ENCODE data around the gene MFAP2.
"Not testable (repeated sequence)": the region's sequence is repeated elsewhere in the genome, so short reads cannot be mapped to it uniquely, and the experiment has no call there.

The MFAP2 gene

DNA sequence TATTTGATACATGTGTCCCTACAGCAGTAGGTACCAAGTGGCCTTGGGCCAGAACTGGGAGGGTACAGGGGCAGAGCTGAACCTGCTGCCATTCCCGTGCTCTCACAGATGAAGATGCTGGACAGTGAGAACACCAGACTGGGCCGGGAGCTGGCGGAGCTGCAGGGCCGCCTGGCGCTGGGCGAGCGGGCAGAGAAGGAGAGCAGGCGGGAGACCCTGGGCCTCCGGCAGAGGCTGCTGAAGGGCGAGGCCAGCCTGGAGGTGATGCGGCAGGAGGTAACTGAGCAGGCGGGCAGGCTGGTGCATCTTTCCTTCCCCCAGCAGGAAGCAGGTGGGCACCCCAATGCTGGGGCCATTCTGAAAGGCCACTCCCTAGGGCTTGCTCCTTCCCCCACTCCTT lies 21.9 kb downstream of the MFAP2 start:
- no peak for DNase-seq

DNA sequence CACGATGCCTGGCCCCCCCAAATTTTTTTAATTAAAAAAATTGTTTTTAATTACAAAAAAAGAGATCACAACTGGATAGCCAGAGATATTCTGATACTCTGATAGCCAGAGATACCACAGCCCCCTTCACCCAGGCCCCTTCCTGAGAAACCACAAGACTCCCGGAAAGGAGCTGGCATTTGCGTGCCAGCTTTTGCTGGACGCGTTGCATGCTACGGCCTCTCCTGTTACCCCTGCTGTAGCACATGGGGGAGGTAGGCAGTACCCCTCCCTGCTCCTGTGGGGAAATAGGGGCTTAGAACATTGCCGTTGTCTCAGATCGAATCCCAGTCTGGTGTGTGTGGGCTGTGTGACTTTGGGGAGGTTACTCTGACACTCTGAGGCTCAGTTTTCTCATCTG lies 22.7 kb downstream of the MFAP2 start:
- no peak for DNase-seq

DNA sequence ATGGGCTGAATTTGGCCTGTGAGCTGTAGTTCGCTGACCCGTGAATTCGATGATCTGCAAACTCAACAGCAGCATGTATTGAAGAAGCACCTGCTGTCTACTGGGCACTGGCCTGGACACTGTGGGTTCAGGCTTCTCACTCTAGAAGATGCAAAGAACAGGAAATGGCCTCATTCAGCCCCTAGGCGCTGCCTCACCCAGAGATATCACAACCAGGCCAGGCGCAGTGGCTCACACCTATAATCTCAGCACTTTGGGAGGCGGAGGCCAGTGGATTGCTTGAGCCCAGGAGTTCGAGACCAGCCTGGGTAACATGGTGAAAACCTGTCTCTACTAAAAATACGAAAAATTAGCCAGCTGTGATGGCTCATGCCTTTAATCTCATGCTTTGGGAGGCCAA lies 23.6 kb downstream of the MFAP2 start:
- DNase-seq: no peak

DNA sequence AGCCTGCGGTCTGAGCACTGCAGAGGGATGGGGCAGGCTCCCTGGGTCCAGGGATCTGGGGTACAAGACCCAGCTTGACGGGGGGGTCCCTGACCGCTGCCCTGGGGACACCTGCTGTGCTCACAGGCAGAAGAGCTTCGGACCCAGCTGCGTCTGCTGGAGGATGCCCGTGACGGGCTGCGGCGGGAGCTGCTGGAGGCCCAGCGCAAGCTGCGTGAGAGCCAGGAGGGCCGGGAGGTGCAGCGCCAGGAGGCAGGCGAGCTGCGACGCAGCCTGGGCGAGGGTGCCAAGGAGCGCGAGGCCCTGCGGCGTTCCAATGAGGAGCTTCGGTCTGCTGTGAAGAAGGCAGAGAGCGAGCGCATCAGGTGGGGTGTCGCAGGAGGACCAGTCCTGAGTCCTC lies 25.2 kb downstream of the MFAP2 start:
- DNase-seq: no peak

DNA sequence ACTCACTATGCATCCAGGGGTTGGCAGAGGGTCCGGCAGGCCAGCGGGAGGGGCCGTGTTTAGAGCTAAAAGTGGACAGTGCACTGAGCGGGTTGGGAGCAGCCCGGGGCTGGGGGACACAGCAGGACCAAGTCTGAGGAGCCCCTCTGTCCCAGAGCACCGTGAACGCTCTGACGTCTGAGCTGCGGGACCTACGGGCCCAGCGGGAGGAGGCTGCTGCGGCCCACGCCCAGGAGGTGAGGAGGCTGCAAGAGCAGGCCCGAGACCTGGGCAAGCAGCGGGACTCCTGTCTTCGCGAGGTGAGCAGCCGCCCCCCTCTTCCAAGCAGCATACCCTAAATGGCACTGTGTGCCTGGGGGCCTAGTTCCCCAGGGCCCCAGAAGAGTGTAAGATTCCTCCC lies 25.8 kb downstream of the MFAP2 start:
- no peak for DNase-seq

DNA sequence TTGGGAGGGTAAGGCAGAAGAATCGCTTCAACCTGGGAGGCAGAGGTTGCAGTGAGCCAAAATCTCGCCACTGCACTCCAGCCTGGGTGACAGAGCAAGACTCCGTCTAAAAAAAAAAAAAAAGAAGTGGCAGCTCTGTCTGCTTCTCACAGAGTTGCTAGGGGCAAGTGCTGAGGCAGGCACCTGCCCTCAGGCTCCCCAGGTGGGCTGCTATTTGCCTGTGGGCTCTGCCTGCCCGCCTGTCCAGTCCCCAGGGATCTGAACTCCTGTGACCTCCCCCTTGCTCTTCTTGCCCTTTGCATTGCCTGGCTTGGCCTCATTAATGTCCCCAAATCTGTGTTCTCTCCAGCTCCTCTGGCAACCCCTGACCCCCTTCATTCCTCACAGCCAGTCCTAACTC lies 28.0 kb downstream of the MFAP2 start:
- DNase-seq: not testable (repeated sequence)

DNA sequence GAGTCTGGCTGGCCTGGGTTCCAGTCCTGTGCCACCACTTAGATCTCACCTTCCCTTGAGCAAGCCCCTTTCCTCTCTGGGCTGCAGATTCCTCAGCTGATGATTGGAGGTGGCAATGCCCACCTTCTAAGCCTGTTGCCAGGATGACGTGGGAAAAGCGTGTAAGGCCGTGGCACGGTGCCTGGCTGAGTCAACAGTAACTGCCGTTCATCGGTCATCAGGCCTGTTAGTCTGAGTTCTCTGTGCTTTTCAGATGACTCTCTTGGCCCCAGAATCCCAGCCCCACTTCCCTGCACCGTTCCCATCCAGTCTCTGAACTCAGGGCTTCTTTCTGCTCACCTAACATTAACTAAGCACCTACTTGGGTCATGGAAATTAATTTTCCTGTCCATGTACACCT lies 31.4 kb downstream of the MFAP2 start:
- not testable (repeated sequence) for DNase-seq

DNA sequence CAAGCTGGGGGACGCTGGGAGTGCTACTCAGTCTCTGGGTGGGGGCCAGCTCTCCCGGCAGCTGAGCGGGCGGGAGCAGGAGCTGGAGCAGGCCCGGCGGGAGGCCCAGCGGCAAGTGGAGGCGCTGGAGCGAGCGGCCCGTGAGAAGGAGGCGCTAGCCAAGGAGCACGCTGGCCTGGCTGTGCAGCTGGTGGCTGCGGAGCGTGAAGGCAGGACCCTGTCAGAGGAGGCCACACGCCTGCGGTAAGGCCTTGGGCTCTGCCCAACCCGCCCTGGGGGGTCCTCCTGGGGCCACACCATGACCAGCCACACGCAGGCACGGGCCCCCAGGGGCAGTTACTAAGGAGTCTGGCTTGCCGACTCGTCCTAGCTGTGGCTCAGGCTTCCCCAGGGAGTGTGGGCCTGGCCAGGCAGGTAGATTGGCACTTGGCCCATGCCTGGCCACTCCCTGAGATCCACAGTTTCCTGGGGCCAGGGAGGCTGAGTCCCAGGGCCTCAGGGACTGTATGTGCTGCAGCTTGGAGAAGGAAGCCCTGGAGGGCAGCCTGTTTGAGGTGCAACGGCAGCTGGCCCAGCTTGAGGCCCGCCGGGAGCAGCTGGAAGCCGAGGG lies 32.0 kb downstream of the MFAP2 start:
- not testable (repeated sequence) for DNase-seq

DNA sequence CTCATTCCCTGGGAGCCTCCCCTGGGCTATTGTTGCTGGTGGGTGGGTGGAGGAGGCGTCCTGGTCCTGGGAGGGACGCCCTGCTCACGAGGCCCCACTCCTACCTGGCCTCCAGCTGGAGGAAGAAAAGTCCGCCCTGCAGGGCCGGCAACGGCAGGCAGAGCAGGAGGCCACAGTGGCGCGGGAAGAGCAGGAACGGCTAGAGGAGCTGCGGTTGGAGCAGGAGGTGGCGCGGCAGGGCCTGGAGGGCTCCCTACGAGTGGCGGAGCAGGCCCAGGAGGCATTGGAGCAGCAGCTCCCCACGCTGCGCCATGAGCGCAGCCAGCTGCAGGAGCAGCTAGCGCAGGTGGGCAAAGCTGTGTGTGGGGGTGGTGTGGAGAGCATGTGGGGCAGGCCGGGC lies 33.8 kb downstream of the MFAP2 start:
- DNase-seq: no peak

DNA sequence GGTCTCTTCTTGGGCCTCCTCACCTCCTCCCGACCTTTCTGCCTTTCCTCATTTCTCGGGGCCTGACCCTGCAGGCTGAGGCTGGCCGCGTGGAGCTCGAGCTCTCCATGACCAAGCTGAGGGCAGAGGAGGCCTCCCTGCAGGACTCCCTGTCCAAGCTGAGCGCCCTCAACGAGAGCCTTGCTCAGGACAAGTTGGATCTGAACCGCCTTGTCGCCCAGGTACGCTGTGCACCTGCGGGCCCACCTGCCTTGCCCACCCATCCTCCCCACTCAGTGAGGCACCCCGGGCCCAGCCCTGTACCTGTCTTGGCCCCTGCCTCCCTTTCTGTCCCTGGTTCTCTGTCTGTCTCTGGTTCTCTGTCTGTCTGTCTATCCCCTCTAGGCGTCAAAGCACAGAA lies 34.2 kb downstream of the MFAP2 start:
- DNase-seq: not testable (repeated sequence)

DNA sequence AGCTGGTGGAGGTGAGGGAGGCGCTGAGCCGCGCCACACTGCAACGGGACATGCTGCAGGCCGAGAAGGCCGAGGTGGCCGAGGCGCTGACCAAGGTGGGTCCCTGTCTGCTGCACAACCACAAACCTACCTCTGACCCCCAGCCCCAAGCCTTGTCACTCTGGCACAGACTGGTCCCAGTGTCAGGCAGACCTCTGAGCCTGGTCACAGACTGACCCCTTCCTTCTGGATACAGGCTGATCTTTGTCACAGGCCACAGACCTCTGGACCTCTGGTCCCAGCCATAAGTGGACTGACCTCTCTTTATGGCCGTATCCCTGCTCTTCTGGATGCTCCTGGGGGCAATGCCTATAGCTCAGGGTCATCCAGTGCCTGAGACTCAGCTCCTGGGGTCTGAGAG lies 34.9 kb downstream of the MFAP2 start:
- DNase-seq: not testable (repeated sequence)

DNA sequence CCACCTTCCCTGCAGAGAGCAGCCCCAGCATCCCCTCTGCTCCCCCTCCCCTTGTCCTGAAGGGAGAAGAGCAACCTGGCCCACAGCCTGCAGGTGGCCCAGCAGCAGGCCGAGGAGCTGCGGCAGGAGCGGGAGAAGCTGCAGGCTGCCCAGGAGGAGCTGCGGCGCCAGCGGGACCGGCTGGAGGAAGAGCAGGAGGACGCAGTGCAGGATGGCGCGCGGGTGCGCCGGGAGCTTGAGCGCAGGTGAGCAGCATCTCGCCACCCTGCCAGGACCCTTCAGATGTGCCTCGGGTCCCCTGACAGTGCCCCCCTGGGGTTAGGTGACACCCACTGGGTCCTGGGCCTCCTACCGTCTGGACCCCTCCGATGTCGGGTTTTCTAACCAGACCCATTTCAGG lies 36.4 kb downstream of the MFAP2 start:
- DNase-seq: no peak

DNA sequence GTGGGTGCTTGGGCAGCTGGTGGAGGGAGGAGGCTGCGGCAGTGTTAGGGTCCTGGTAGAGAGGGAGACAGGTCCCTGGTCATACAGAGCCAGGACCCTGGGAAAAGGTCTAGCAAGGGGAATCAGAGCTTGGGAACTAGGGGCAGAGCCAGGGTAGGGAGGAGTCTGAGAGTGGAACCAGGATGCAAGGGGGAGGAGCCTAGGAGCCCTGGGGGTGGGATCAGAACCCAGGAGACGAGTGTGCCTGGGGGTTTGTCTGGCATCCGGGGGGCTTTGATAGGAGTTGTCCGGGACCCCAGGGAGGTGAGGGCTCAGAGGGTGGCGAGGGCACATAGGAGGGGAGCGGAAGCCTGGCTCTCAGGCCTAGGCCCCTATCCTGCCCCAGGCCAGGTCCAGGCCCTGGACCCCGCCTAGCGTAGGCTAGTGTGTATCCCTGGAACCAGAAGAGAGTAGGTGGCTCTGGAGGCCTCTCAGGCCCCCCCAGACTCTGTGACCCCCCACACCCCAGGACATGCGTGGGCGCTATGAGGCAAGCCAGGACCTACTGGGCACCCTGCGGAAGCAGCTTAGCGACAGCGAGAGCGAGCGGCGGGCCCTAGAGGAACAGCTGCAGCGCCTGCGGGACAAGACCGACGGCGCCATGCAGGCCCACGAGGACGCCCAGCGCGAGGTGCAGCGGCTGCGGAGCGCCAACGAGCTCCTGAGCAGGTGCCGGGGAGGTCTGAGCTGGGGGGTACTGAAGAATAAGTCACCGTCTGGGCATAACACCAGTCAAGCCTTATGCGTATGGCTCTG lies 40.8 kb downstream of the MFAP2 start:
- DNase-seq: not testable (repeated sequence)

DNA sequence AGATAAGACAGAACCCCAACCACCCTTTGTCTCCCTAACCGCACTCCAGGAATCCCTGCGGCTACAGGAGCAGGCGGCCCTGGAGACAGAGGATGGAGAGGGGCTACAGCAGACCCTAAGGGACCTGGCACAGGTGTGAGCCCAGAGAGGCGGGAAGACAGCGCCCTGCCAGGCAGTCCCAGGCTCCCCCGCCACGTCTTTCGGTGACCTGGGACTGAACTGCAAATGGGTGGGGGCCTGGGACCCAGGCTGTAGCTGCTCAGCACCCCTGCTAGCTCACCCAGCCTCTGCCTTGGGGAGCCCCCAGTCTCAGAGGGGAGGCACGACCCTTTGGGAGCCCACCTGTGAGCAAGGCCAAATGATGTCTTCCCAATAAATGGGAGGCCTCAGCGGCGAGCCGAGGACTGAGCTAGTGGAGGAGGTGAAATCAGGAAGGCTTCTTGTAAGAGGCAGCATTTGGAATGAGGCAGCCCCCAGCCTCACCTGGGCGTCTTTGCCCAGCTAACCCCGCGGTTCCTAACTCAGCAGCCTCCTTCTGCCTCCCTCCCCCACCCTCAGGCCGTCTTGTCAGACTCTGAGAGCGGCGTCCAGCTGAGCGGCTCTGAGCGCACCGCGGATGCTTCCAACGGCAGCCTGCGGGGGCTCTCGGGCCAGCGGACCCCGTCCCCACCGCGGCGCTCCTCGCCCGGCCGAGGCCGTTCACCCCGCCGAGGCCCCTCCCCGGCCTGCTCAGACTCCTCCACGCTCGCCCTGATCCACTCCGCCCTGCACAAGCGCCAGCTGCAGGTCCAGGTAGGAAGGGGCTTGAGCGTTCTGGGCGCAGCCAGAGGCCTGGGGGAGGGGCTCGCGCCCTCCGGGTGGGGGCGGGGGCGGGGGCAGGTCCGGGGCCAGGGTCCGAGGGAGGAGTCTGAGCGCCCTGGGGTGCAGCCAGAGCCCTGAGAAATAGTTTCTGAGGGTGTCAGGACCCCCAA lies 41.8 kb downstream of the MFAP2 start:
- no peak for DNase-seq

DNA sequence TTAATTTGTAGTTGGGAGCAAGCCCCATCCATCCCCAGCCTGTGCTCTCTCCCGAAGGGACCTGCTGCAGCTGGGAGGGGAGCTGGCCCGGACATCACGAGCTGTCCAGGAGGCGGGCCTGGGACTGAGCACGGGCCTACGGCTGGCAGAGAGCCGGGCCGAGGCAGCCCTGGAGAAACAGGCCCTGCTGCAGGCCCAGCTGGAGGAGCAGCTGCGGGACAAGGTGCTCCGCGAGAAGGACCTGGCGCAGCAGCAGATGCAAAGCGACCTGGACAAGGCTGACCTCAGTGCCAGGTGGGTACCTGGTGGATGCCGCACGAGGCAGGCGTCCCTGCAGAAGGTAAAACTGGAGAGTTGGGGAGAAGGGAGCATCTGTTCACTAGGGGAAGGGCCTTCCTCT lies 43.8 kb downstream of the MFAP2 start:
- DNase-seq: not testable (repeated sequence)

DNA sequence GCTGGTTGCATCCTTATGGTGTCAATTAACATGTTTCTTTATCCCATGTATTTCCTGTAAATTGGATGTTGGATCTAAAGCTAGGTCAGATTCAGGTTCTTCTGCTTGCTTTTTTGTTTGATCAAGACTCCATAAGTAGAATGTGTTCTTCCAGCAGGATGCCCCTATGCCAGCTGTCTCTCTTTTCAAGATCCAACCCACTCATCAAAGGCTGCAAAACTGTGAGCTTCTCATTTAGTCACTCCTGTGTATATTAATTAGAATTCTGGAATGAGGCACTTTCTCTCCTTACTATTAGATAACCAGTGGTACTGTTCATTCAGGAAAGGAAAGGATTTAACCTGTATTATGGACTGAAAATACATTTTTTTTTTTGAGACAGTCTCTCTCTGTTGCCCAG lies 46.5 kb downstream of the MFAP2 start:
- DNase-seq: not testable (repeated sequence)

DNA sequence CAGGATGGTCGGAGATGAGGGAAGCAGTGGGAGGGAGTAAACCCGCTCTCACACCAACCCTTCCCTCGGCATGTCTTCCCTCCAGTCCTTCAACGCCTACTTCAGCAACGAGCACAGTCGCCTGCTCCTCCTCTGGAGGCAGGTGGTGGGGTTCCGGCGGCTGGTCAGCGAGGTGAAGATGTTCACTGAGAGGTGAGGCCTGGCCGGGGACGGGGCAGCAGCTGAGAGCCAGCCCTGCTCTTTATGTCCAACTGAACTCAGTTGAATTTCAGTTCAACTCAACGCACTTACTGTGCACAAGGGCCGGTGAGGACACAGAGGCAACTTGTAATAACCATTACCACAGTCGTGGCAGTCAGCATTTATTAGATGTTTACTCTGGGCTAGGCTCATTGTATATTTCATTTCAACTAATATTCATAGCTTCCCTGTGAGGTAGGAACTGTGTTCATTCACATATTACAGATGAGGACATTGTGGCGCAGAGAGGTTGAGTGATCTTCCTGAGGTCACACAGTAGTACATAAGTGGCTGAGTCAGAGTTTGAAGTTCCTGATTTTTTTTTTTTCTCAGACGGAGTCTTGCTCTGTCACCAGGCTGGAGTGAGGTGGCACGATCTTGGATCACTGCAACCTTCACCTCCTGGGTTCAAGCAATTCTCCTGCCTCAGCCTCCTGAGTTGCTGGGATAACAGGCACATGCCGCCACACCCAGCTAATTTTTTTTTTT lies 49.0 kb downstream of the MFAP2 start:
- not testable (repeated sequence) for DNase-seq

DNA sequence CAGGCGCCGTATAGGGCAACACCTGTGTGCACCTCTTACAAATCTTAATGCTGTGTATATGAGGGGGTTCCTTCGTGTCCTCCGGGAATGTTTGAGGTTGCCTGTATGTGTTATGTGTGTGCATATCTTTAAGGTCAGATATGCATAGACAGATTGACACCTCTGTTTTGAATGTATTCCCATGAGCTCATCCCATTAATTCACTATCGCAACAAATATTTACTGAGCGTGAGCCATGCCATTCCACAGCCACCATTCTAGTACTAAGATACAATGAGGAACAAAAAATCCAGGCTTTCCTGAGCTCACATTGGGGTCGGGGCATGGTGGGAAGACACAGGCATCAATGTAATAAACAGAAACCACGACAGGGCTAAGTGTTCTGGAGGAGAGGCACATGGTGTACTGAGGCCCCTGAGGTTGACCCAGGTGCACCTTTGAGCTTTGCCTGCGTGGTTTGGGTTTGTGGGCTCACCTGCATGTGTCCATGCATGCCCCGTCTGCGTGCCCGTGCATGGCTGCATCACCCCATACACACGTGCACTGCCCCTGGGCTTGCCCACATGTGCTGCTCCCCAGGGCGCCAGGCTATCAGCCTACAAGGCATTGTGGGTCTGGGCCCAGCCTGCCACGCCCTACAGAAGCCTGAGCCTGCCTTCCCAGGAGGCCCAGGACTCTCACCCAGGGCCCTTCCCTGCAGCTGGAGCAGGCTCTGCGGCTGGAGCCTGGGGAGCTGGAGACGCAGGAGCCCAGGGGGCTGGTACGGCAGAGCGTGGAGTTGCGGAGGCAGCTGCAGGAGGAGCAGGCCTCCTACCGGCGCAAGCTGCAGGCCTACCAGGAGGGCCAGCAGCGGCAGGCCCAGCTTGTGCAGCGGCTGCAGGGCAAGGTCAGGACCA lies 51.0 kb downstream of the MFAP2 start:
- DNase-seq: not testable (repeated sequence)

DNA sequence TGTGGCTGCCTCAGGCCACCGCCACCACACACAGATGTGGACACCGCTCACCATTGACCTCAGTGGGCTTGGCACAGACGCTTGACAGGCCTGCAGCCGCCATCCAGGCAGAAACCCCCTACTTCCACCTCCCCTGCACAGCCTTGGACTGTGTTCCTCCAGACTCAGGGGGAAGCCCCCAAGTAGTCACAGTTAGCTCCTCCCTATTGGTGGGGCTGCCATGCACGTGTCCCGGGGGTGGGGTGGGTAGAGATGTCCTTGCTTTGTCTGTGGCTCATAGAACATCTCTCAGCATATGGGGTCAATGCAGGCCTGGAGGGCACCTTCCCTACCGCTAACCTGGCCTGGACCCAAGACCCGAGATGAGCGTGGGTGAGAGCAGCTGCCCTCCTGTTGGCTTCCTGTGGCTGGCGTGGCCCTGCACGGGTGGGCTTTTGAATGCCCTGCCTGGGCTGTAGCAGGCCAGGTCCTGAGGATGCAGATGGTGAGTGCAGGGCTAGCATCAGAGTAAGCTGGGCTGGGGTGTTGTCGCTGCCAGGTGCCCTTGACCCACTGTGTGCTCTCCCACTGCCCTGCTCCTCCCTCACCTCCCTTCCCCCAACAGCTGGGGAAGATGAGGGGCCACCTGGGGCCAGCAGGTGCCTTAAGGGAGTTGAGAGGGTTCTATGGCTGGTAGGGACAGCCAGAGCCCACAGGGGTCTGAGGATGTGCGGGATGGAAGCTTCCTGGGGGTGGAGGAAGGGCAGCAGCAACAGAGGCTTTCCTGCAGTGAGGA lies 52.5 kb downstream of the MFAP2 start:
- no peak for DNase-seq

DNA sequence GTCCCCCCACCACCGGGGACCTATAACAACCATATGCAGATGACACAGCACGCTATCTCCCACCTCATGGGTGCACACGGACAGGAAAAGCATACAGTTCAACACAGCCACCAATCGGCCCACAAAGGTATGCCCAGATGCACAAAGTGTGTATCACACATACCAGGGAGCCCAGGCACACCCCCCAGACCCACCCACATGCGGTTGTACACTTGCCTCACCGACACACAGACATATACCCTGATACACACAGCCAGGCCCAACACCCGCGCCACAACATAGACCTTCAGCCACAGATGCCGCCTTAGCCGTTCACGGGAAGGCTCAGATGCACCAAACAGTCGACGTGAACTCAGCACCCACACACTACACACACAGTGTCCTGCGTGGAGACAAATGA lies 53.2 kb downstream of the MFAP2 start:
- no peak for DNase-seq

Data from CD4-positive, alpha-beta T cell treated with Interleukin-15 for 1 hour (primary cell).